ENCODE results near the gene CCNE1. TPM values are rescaled to one million over a fixed set of nuclear protein-coding genes. Genes with fewer than 3 reads are reported as not detected.
"Not testable (repeated sequence)": the region's sequence is repeated elsewhere in the genome, so short reads cannot be mapped to it uniquely, and the experiment has no call there.

Gene CCNE1
- total RNA-seq, 1 donor from 2014 or later: 3.9 TPM

DNA sequence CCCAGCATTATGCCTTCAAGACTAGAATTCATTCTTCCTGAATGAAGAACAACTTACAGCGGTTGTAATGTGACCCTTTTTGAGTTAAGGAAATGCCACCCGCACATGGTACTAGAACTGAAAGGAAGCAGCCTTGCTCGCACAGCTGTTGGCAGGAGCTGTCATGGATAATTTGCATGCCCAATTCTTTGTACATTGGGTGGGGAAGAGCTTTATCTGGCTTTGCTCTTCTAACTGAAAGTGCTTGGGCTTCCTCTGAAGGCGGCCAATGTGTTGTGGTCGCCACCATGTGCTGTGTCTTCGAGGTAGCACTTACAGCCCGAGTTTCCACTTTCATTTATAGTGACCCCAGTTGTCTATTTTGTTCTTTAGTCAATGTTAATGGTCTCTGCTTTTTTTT lies 3.4 kb downstream of the CCNE1 start:
- Mint-ChIP-seq H3K4me3 (ENCODE audit: unreplicated experiment) (no peak overlapping the region), H3K27ac (ENCODE audit: unreplicated experiment) (no peak overlapping the region), H3K36me3 (ENCODE audit: unreplicated experiment) (peaks cover 3% of the 10 kb centered on the region), H3K9me3 (ENCODE audit: unreplicated experiment) (no peaks in the 10 kb centered on the region), H3K4me1 (ENCODE audit: unreplicated experiment) (peaks cover 3% of the 10 kb centered on the region), H3K27me3 (ENCODE audit: unreplicated experiment) (no peaks in the 10 kb centered on the region)
- DNase-seq (ENCODE audit: extremely low spot score, unreplicated experiment): no peak
- TF ChIP-seq, protein P1, sequence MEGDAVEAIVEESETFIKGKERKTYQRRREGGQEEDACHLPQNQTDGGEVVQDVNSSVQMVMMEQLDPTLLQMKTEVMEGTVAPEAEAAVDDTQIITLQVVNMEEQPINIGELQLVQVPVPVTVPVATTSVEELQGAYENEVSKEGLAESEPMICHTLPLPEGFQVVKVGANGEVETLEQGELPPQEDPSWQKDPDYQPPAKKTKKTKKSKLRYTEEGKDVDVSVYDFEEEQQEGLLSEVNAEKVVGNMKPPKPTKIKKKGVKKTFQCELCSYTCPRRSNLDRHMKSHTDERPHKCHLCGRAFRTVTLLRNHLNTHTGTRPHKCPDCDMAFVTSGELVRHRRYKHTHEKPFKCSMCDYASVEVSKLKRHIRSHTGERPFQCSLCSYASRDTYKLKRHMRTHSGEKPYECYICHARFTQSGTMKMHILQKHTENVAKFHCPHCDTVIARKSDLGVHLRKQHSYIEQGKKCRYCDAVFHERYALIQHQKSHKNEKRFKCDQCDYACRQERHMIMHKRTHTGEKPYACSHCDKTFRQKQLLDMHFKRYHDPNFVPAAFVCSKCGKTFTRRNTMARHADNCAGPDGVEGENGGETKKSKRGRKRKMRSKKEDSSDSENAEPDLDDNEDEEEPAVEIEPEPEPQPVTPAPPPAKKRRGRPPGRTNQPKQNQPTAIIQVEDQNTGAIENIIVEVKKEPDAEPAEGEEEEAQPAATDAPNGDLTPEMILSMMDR (IDR thresholded peaks at IDR 0.05): no peak

DNA sequence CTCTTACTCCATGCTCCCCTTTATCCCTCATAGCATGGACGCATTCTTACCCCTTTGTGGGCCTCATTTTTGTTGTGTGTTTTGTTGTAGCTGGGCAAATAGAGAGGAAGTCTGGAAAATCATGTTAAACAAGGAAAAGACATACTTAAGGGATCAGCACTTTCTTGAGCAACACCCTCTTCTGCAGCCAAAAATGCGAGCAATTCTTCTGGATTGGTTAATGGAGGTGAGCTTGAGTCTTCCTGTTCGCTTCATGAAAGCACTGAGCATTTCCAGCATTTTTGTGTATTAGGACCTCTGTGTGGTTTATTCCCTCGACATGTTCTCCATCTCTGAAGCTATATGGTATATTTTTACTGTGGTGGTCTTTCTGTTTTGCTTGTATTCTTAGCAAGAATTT lies 5.5 kb downstream of the CCNE1 start:
- peaks cover 3% of the 10 kb centered on the region for H3K4me1 Mint-ChIP-seq (ENCODE audit: unreplicated experiment)

DNA sequence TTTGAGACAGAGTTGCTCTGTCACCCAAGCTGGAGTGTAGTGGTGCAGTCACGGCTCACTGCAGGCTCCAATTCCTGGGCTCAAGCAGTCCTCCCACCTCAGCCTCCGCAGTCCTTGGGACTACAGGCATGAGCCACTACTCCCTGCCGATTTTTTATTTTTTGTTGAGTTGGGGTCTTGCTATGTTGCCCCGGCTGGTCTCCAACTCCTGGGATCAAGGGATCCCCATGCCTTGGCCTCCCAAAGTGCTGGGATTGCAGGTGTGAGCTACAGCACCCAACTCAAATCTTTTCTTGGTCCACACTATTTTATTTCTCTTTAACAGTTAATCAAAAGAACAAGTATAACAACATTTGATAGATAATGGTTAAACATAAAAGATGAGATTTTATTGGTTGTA lies 7.5 kb downstream of the CCNE1 start:
- TF ChIP-seq, protein P1 (IDR thresholded peaks at IDR 0.05): no peak

More for the DNA sequence above, 5.5 kb downstream of the CCNE1 start:
- H3K27me3 Mint-ChIP-seq (ENCODE audit: unreplicated experiment): no peaks in the 10 kb centered on the region
- no peaks in the 10 kb centered on the region for H3K9me3 Mint-ChIP-seq (ENCODE audit: unreplicated experiment)
- no peak overlapping the region for H3K27ac Mint-ChIP-seq (ENCODE audit: unreplicated experiment)
- H3K36me3 Mint-ChIP-seq (ENCODE audit: unreplicated experiment): peaks cover 9% of the 10 kb centered on the region
- H3K4me3 Mint-ChIP-seq (ENCODE audit: unreplicated experiment): no peak overlapping the region
- DNase-seq (ENCODE audit: extremely low spot score, unreplicated experiment): no peak
- TF ChIP-seq, protein P1 (IDR thresholded peaks at IDR 0.05): no peak

DNA sequence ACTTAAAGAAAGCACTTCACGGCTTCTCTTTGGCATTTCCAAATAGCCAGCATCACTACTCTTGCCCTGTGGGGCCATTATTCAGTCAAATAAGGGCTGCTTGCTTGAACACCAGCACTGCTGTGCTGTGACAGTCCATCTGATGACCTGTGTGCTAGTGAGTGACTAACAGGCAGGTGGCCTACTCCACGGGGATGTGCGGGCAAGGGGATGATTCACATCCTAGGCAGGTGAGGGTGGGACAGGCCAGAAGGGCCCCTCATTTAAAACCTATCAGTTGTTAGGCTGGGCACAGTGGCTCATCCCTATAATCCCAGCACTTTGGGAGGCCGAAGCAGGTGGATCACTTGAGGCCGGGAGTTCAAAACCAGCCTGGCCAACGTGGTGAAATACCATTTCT lies 8.2 kb downstream of the CCNE1 start:
- DNase-seq (ENCODE audit: extremely low spot score, unreplicated experiment): no peak
- H3K27me3 Mint-ChIP-seq (ENCODE audit: unreplicated experiment): no peaks in the 10 kb centered on the region
- no peaks in the 10 kb centered on the region for H3K4me1 Mint-ChIP-seq (ENCODE audit: unreplicated experiment)
- peaks cover 9% of the 10 kb centered on the region for H3K36me3 Mint-ChIP-seq (ENCODE audit: unreplicated experiment)
- no peak overlapping the region for H3K27ac Mint-ChIP-seq (ENCODE audit: unreplicated experiment)
- H3K9me3 Mint-ChIP-seq (ENCODE audit: unreplicated experiment): no peaks in the 10 kb centered on the region
- TF ChIP-seq, protein P1 (IDR thresholded peaks at IDR 0.05): no peak
- H3K4me3 Mint-ChIP-seq (ENCODE audit: unreplicated experiment): no peak overlapping the region

More for the DNA sequence above, 7.5 kb downstream of the CCNE1 start:
- H3K27me3 Mint-ChIP-seq (ENCODE audit: unreplicated experiment): no peaks in the 10 kb centered on the region
- no peak overlapping the region for H3K4me3 Mint-ChIP-seq (ENCODE audit: unreplicated experiment)
- no peak for DNase-seq (ENCODE audit: extremely low spot score, unreplicated experiment)
- H3K4me1 Mint-ChIP-seq (ENCODE audit: unreplicated experiment): no peaks in the 10 kb centered on the region
- H3K9me3 Mint-ChIP-seq (ENCODE audit: unreplicated experiment): no peaks in the 10 kb centered on the region
- H3K36me3 Mint-ChIP-seq (ENCODE audit: unreplicated experiment): peaks cover 9% of the 10 kb centered on the region
- H3K27ac Mint-ChIP-seq (ENCODE audit: unreplicated experiment): no peak overlapping the region

DNA sequence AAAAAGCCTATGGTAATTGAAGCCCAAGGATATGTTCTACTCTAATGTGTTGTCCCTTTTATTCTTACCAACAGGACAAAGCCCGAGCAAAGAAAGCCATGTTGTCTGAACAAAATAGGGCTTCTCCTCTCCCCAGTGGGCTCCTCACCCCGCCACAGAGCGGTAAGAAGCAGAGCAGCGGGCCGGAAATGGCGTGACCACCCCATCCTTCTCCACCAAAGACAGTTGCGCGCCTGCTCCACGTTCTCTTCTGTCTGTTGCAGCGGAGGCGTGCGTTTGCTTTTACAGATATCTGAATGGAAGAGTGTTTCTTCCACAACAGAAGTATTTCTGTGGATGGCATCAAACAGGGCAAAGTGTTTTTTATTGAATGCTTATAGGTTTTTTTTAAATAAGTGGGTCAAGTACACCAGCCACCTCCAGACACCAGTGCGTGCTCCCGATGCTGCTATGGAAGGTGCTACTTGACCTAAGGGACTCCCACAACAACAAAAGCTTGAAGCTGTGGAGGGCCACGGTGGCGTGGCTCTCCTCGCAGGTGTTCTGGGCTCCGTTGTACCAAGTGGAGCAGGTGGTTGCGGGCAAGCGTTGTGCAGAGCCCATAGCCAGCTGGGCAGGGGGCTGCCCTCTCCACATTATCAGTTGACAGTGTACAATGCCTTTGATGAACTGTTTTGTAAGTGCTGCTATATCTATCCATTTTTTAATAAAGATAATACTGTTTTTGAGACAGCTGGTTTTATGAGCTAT lies 12.0 kb downstream of the CCNE1 start:
- no peaks in the 10 kb centered on the region for H3K4me1 Mint-ChIP-seq (ENCODE audit: unreplicated experiment)
- TF ChIP-seq, protein P1 (IDR thresholded peaks at IDR 0.05): no peak
- no peak for DNase-seq (ENCODE audit: extremely low spot score, unreplicated experiment)
- no peaks in the 10 kb centered on the region for H3K9me3 Mint-ChIP-seq (ENCODE audit: unreplicated experiment)
- no peak overlapping the region for H3K4me3 Mint-ChIP-seq (ENCODE audit: unreplicated experiment)
- H3K27ac Mint-ChIP-seq (ENCODE audit: unreplicated experiment): no peak overlapping the region
- peaks cover 9% of the 10 kb centered on the region for H3K36me3 Mint-ChIP-seq (ENCODE audit: unreplicated experiment)
- no peaks in the 10 kb centered on the region for H3K27me3 Mint-ChIP-seq (ENCODE audit: unreplicated experiment)

DNA sequence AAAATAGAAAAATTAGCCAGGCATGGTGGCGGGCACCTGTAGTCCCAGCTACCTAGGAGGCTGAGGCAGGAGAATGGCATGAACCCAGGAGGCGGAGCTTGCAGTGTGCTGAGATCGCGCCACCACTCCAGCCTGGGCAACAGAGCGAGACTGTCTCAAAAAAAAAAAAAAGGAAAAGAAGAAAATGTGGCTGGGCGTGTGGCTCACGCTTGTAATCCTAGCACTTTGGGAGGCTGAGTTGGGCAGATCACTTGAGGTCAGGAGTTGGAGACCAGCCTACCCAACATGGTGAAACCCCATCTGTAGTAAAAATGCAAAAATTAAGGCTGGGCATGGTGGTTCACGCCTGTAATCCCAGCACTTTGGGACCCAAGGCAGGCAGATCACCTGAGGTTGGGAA lies 13.5 kb downstream of the CCNE1 start:
- not testable (repeated sequence) for H3K27me3 Mint-ChIP-seq (ENCODE audit: unreplicated experiment); H3K4me3 Mint-ChIP-seq (ENCODE audit: unreplicated experiment); H3K36me3 Mint-ChIP-seq (ENCODE audit: unreplicated experiment); H3K9me3 Mint-ChIP-seq (ENCODE audit: unreplicated experiment); H3K4me1 Mint-ChIP-seq (ENCODE audit: unreplicated experiment); H3K27ac Mint-ChIP-seq (ENCODE audit: unreplicated experiment); DNase-seq (ENCODE audit: extremely low spot score, unreplicated experiment)

Data from osteocyte (in vitro differentiated cells).